DOHH2 (cell line): ENCODE measurements around the gene MAN1C1.

ENCODE experiments used
- EZH2phosphoT487 ChIP-seq: fragments of 200-600 bp; sonication (generic); IDR thresholded peaks from 2 replicates; pipeline ENCODE4 v1.6.1; 2017; ENCODE audit warnings: borderline replicate concordance, mild to moderate bottlenecking, antibody characterized with exemption, low read length, moderate library complexity, mixed read lengths
- TF ChIP-seq, protein P1 (sequence below): fragments of 200-600 bp; sonication (generic); IDR thresholded peaks from one replicate; pipeline ENCODE4 v1.5.1; 2014; ENCODE audit warnings: antibody characterized with exemption, mild to moderate bottlenecking, low read depth, low read length; ENCODE audit not compliant: poor library complexity, severe bottlenecking

DNA sequence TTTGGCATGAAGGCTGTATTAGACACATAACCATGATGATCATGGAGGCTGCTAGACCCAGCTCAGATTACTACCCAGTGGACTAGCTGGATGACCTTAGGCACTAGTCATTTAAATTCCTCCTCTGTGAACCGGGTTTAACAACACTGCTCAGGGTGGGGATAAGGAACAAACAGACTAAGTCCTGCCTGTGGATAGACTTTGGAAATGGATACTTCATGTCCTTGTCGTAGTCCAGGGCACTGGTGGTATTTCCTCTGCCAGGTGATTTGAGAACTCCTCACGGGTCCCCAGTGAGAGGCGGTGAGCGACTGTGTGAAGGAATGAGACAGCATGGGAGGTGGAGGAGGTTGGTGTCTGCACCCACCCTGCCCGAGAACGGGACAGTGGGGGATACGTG, 110.5 kb downstream of the MAN1C1 start:
- TF ChIP-seq, protein P1, sequence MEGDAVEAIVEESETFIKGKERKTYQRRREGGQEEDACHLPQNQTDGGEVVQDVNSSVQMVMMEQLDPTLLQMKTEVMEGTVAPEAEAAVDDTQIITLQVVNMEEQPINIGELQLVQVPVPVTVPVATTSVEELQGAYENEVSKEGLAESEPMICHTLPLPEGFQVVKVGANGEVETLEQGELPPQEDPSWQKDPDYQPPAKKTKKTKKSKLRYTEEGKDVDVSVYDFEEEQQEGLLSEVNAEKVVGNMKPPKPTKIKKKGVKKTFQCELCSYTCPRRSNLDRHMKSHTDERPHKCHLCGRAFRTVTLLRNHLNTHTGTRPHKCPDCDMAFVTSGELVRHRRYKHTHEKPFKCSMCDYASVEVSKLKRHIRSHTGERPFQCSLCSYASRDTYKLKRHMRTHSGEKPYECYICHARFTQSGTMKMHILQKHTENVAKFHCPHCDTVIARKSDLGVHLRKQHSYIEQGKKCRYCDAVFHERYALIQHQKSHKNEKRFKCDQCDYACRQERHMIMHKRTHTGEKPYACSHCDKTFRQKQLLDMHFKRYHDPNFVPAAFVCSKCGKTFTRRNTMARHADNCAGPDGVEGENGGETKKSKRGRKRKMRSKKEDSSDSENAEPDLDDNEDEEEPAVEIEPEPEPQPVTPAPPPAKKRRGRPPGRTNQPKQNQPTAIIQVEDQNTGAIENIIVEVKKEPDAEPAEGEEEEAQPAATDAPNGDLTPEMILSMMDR, result no peak
- no peak for TF ChIP-seq EZH2phosphoT487
